GM18870 (cell line): ENCODE results near the gene CNTF.

Source experiments
- ATAC-seq: cut with Tn5 transposase; IDR thresholded peaks from one replicate; pipeline ENCODE4 v1.9.1; 2021; ENCODE audit warnings: moderate library complexity; ENCODE audit not compliant: unreplicated experiment

Gene CNTF

DNA sequence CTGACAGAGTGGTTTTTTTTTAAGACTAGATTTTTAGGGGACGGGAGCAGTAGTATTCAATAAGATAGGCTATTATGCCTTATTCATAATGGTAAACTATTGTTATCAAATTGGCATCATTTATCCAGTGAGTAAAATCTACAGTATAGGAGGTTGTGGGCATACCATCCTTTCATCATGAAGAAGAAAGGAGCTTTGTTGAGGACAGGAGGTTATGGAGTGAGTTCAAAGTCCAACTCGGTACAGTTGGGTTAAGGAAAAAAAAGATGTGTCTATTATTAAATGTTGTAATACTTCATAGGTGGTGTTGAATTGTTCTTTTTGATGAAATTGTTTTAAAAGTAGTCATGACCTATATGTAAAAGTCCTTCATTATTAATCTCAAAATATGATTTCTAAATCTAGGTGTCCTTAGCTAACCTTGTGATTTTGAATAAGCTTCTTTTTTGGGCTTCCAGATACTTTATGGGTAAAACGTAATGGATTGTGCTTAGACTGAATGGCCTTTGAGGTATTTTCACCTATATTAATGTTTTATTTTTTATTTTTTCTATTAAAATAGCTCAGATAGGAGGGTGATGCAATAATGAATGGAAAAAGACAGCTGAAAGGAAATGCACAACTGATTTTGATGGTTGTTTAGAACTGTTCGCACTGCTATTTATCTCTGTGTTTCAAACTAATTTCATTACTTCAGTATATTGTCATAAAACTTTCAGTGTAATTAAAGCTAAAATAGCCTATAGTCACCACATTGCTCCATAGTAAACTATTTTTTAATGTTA lies 15.3 kb upstream of the CNTF start:
- no peak for ATAC-seq

DNA sequence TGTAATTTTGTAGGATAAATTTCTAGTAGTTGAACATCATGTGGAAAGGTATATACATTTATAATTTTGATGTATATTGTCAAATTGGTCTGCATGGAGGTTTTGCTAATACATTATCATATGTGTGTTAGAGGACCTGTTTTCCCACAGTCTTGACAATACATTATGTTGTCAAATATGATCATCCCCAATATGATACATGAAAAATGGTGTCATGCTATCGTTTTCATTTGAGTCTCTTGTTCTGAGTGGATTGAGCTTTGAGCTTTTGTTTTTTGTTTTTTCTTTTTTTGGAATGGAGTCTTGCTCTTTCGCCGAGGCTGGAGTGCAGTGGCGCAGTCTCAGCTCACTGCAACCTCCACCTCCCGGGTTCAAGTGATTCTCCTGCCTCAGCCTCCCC lies 14.1 kb upstream of the CNTF start:
- ATAC-seq = no peak

DNA sequence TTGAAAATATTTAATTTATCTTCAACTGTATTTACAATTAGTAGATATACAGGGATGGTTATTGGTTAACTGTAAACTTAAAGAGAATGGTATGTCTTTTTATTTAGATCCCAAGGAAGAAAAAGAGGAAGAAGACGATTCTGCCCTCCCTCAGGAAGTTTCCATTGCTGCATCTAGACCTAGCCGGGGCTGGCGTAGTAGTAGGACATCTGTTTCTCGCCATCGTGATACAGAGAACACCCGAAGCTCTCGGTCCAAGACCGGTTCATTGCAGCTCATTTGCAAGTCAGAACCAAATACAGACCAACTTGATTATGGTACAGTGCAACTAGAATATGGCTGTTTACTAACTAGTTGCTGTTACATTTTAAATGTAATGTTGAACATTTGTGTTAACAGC lies 12.7 kb upstream of the CNTF start:
- no peak for ATAC-seq

DNA sequence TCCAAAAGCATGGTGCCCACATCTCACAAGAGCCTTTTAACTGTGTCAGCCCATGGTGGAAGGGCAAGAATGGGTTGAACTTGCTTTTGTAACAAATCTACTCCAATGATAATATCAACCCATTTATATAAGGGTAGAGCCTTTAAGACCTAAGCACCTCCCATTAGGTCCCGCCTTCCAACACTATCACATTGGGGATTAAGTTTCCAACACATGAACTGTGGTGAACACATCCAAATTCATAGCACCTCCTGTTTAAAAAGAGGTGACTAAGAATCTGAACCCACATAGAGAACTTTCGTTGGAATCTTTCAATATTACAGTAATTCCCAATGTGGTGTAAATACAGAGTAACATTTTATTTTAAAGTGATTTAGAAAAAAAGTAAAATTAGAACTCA lies 9.2 kb upstream of the CNTF start:
- no peak for ATAC-seq

DNA sequence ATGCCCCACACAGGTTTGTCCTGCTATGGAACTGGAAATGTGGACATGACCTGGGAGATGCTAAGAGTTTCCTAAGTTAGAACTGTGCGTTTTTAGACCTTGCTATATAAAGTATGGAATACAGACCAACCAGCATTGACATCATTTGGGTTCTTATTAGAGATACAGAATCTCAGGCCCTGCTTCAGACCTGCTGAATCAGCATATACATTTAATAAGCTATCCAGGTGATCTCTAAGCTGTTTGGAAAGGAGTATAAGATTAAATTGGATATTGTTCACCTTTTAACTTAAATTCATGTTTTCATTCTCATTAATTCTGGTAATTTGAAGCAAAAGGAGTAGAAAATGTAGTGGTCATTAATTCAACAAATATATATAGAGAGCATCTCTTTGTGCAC lies 6.9 kb upstream of the CNTF start:
- no peak for ATAC-seq

DNA sequence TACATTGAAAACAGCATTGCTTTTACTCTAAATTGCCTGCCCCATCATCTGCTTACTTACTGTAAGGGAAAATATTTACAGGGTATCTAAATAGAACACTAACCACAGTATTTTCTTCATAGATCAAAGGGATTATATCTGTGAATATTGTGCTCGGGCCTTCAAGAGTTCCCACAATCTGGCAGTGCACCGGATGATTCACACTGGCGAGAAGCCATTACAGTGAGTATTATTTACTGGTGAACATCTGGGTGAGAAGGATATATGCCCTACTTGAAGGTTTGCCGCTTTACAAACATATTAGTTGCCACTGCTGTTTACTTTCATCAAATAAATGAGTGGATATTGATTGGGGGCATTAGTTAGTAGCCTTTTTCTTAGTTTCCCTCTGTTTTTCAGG lies 5.9 kb upstream of the CNTF start:
- ATAC-seq = no peak

DNA sequence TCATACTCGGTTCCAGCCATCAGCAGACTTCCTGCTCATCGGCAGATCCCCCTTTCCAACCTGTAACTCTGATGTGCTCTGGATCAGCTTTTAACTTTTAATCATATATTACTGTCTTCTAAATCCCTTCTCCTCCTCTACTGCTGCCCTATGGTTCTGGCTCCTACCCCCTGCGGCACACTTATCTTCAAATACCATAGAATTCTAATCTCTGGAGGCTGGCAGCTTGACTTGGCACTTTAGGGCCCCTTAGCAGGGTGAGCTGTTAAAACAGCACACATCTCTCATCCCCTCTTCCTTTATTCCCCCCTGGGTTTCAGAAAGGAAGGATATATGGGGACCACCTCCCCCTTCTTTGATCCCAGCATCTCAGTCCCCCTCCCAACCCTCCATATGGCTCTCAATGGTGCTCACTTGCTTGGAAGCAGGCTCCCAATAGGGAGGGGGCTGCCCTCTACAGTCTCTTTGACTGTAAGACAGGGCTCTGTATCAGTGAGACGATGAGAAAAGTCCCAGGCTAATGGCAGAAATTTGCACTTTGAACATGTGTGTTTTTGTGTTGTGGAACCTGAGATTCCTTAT lies 4.4 kb upstream of the CNTF start:
- no peak for ATAC-seq

DNA sequence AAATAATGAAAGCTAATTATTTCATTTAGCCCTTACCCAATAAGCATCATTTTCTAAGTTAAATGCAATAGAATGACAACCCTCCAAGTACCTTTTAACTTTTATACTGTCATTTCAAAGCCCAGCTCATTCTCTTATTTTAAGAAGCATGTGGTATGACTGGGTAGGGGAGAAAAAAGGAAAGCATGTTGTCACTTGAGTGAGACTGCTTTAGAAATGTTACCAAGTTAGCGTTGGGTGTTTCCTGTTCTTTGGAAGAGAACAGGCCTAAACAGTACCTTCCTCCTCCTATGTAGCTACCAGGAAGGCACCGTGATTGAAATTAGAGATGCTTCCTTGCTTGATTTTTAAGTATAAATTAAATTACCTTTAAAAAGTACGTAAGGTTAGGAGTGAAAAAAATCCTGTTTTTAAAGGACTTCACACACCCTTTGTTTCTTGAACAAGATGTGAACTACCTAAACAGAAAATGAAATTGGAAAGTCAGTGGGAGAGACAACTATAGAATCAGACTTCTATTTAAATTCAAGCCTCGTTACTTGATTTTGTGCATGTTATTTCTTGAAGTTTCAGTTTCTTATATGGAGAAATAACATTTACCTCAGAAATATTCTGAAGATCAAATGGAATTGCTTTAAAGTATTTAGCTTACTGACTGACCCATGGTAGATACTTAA lies 741 bp upstream of the CNTF start:
- peak; percentile 46 for ATAC-seq

DNA sequence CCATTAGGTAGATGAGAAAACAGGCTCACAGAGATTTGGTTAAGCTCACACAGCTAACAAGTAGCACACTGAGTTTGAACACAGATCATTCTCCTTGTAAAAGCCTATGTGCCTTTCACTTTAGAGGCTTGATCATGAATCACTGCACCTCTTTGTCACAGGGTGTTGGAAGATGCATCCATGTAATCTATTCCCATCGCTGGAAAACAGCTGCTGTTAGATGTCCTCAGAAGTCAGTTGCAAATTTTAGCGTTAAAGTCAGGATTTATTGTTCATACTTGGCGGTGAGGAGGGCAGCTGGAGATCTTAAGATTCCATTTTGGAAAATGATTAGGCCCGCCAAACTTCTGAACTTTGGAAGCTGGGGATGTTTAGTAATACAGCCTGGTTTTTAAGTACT lies 2.6 kb downstream of the CNTF start:
- no peak for ATAC-seq

DNA sequence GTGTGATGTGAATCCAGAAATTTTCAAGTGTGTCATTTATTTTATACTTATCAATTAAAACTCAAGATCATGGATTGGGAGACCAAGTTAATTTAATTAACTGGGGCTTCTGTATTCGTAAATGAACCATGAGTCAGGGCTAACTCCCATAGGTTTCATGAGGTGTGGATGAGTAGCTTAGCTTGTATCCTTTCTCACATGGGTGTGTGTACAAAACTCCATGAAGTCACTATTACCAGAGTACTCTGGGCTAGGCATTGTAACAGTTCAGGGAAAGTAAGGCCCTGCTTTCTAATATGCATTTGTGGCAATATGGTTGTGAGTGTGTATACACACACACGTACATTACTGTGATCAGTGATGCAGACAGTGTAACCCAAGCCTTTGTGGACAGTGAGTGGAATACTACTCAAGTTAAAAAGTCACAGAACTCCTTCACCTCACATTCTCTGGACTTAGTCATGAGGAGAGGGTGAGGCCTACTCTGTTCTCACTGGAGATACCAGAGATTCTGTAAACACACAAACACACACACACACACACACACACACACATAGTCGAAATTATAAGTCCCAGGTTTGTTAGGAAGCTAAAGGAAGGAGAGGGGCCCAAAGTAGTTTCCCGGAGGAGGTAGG lies 3.5 kb downstream of the CNTF start:
- no peak for ATAC-seq

DNA sequence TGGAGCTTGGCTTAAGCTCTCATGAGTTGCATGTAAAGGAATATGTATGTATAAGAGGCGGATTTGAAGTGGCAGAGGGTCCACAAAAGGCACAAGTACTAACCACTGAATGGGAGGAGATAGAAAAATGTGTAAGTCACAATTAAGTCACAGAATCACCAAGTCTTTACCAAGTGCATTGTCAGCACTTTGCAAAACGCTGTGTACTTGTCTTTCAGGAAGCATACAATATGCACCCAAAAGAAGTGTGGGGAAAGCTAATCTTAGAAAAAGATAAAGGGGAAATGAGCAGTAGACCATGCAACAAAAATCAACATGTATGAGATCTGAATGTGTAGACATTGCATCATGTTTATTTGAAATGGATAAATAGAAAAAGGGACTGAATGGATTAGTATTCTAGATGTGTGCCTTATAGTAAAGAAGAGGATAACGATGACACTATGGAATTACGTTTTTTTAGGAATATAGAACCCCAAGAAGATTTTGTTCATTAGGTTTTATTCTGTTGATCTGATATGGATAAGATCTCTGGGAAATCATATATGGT lies 4.5 kb downstream of the CNTF start:
- no peak for ATAC-seq

DNA sequence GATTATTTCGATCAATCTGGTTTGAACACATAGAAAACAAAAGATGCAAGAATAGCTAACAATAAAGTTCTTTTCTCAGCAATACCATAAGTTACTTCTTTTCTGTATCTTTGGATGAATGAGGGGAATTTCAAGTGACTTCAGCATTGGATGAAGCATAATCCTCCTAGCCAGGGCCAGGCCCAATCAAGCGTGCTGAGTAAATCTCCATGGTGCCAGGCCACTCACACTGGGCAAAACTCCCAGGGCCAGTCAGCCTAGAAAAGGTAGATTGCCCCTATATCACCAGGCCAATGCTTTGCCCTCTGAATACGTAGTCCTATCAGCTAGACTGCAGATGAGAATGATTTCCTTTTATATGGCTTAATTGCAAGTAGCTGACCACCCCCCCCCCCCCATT lies 6.0 kb downstream of the CNTF start:
- no peak for ATAC-seq

DNA sequence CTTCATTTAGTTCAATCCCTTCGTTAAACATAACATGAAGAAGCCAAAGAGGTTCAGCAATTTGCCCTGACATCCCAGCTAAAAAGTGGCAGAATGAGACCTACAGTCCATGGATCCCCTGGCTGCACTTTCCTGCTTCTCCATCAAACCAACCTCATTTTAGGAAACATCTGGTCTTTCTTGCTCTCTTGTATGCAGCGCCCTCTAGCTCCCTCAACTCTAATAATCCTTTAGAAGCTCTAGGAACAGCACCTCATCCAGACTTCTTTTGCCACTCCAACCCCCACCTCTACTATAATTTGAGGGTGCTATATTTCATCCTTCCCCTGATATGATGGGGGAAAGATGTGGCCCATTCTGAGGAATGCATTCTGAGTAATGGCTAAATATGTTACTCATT lies 7.4 kb downstream of the CNTF start:
- no peak for ATAC-seq

DNA sequence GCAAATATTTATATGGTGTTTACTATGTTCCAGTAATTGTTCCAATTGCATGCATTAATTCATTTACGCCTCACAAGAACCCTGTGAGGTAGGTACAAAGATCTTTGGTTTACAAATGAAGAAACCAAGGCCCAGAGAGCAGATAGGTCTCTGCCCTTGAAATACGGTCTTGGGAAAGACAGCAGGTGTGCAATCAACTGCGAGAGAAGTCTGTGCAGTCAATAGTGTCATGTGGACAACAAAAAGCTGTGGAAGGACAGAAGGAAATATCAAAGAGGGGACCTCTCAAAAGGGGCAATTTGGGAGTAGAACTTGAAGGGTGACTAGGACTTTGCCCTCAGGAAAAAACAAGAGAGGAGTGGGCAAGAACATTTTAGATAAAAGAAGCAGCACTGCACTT lies 8.9 kb downstream of the CNTF start:
- ATAC-seq = no peak

DNA sequence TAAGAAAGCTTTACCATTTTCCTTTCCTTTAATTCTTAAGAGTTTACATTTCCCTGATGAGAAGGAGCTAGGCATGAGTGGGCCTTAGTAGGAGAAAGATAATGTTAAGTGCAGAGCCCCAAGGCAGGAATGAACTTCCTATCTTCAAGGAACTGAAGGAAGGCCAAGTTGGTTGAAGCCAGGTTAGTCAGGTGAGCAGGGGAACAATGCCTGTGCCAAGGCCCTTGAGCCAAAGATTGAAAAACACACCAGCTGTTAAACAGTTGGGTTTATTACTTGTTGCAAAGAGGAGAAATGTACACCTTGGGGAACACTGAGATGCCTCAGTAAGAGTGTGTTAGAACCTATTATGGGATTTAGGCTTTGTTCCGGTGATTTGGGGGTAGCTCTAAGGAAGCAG lies 10.0 kb downstream of the CNTF start:
- no peak for ATAC-seq

DNA sequence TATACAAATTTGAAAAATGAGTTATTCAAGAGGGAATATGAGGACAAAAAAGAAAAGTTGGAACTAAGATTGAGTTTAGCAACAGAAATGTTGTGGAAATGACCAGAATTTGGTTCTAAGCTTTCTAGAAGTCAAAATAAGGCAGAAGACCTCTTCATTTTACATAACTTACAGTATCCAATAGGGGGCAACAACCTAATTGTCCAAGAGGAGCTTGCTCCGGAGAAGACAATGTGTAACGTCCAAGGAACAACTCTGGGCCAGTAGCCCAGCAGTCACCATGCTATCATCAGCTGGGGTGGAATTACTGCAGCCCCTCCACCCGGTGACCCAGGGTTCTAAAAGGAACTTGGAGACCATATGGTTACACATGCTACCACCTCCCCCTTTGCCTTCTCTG lies 14.1 kb downstream of the CNTF start:
- no peak for ATAC-seq

DNA sequence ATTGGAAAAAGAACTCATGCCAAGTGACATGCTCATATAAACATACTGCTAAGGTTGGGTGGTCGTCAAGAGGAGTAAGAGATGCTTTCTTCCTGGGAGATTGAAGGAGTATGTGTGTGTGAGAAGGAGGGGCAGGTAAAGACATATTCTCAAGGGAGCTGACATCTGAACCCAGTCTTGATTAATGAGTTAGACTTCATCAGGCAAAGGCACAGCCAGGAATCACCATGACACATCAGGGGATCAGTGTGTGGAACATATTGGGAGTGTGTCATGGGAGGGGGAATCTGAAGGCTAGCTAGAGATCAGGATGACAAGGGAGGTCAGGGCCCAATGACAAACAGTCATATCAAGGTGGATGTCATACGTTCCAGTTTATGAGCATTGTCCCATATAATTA lies 14.9 kb downstream of the CNTF start:
- no peak for ATAC-seq

DNA sequence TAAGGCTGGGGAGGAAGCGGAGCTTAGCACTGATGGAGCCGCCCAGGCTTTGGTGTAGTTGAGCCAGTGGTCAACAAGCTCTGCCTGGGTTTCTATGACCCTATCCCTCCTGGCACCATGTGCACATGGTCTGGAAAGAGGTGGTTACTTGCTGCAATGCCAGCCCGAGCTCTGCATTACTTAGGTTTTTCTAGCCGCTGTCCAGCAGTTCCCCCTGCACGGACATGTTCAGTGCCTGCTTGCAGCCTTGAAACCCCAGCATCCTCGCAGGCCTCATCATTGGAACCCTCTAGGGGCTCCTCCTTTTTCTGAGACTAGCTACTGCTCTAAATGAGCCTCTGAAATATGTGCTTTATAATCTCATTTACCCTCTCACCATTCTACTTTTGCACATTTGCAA lies 16.6 kb downstream of the CNTF start:
- ATAC-seq = no peak

DNA sequence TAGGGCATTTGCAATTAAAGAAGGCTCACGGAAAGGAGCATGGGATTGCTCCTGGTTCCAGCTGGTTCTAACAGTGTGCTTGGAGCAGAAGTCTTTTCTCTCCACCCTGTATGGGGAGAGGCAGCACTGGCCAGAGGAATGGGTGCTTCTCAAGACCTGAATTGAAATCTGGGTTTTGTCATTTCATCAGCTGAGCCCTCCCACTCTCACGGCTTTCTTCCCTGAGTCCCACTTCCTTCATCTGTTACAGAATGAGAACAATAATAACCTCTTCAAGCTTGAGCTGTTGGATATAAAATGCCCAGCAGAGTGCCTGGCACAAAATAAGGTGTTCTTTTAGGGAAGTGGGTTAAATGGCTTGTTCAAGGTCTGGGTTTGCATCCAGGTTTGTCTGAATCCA lies 17.2 kb downstream of the CNTF start:
- ATAC-seq = no peak

DNA sequence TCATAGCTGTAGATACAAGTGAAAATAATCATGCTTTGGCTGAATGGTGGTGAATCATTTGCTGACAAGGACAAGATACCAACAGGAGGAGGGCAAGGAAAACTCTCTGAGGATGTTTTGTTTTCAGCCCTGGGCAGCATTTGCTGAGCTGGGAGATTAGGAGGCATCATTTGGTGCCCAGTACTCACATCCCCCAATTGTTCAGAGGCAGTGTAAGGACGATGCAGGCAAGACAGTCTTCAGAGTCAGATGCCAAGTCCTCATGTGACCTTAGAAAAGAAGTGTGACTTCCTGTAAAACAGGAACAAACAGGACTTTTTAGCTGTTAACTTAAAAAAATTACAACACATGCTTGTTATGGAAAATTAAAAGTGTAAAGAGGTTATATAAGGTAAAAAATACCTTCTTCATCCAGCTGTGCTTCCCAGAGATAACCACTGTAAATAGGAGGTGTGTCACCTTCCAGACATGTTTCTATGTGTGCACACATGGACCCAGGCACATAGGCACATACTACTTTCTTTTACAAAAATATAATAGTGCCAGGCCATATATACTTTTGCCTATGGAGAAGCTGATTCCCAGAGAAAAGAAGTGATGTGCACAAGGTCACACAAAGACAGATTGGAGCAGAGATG lies 18.0 kb downstream of the CNTF start:
- no peak for ATAC-seq

DNA sequence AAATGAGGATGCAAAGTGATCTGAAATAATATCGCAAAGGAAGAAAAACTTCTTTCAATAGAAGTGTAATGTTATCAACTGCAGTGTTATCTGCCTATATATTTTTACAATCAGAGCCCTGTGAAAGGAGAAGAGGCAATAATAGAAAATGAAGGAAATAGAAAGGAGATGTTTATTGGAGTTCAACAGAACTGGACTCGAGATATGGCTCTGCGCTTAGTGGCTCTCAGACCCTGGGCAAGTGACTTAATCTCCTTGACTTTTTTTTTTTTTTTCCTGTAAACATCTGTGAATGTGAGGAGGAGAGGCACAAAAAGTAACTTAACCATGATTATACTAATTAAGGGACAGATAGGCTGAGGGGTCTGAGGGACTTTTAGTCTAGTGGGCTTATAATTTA lies 18.9 kb downstream of the CNTF start:
- ATAC-seq = no peak
